Psoas muscle (tissue), 8 donors: ENCODE results near the gene INKA2. TPM values are rescaled to one million over a fixed set of nuclear protein-coding genes. Genes with fewer than 3 reads are reported as not detected.

Experiments used
- ATAC-seq, 4 donors: fragments of 200-7000 bp; cut with Tn5 transposase; one replicate each; pipeline ENCODE4 v1.9.1; 2020; ENCODE audit warnings: moderate library complexity in 3 of 4, mild to moderate bottlenecking in 2 of 4
- DNase-seq, 2 donors: peaks; one replicate each; pipeline ENCODE4 v3.0.0-alpha.2; 2020
- H3K27ac ChIP-seq: fragments of 200-600 bp; one replicate; pipeline ENCODE4 v1.8.0; 2022
- H3K27me3 ChIP-seq, 3 donors: fragments of 200-600 bp in 1 of 3; one replicate each; pipeline versions ENCODE4 v1.6.1 to v1.8.0; 2013 to 2022; ENCODE audit warnings: low read length in 2 of 3, mild to moderate bottlenecking in 2 of 3, moderate library complexity in 1 of 3; ENCODE audit not compliant: insufficient read depth in 3 of 3
- H3K36me3 ChIP-seq, 2 donors: fragments of 200-600 bp in 1 of 2; one replicate each; pipeline versions ENCODE4 v1.6.1 to v1.8.0; 2013 to 2022; ENCODE audit warnings: low read depth in 1 of 2, mild to moderate bottlenecking in 1 of 2, moderate library complexity in 1 of 2; ENCODE audit not compliant: insufficient read depth in 1 of 2
- H3K4me1 ChIP-seq: fragments of 200-600 bp; one replicate; pipeline ENCODE4 v1.8.0; 2022
- H3K4me3 ChIP-seq: fragments of 200-600 bp; one replicate; pipeline ENCODE4 v1.8.0; 2022; ENCODE audit warnings: mild to moderate bottlenecking
- H3K9me3 ChIP-seq: fragments of 200-600 bp; one replicate; pipeline ENCODE4 v1.8.0; 2022
- WGBS, 3 donors: extraction: QIAGEN DNeasy Blood & Tissue Kit; methylation state at CpG; one replicate each; pipeline versions ENCODE4 v1.1.6 to v1.1.7; 2013; 5-methylcytosine and 5-hydroxymethylcytosine counted together
- intact Hi-C, 2 donors: fragments of 100-400 bp; cut with DNase I; formaldehyde crosslinking; loops; one replicate each; pipeline versions ENCODE4 v1.11.0 to v1.14.2; 2022
- polyA plus RNA-seq, 3 donors: library from polyadenylated mRNA; stranded (reverse); fragments of 200-250 nt; gene quantifications; one replicate each; pipeline ENCODE4 v1.2.3, GENCODE V29; 2013
- total RNA-seq, 4 donors: library from RNA; stranded (reverse); fragmentation: NEBNext Ultra II Directional in 2 of 4; extraction: Animal tissue kit (Norgen Biotek cat#: 25700) in 2 of 4; gene quantifications; one replicate each; pipeline versions ENCODE4 v1.2.1 to v1.2.4, GENCODE V29; 2021 to 2023
- TF ChIP-seq, protein P1 (sequence below): fragments of 200-600 bp; IDR thresholded peaks from one replicate; pipeline ENCODE4 v1.8.0; 2022; ENCODE audit warnings: antibody characterized with exemption
- donor health status: healthy with polysubstance abuse.
- donor health status: DM: no; HTN: no; CAD: no; lungs with moderate emphysema.
- donor health status: Bipolar disorder and iron deficiency.
- donor health status: healthy.
- donor health status: DM: yes; HTN: yes; CAD: no.
- donor health status: DM: no; HTN: no; CAD: no.
- donor health status: DM: no; HTN: no; CAD: no.
- donor health status: DM: yes; HTN: yes; CAD: no.

INKA2 gene
- total and polyA plus RNA-seq, 7 donors, result 1.6 to 15.0 (median 7.4) TPM

DNA sequence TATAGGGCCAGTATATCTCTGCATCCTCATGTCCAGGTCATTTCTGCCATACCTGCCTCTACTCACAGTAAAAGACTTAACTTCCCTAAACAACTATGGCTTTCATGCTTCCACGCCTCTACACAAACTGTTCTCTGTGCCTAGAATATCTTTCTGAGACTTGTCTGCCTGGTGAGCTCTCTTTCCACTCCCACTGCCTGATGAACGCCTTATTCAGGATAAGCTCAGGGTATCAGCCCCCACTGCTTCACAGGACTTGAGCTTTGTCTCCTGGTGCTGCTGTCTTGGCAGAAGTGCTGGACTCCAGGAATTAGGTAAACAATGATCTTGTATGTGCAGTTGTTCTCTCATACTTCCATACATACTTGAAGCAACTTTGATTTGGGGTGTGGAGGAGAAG, 11.7 kb upstream of the INKA2 start:
- no peak for DNase-seq
- no peaks in the 10 kb centered on the region for H3K9me3 ChIP-seq
- no peak for ATAC-seq
- 83 to 87% (median 84%) methylated on average over 2 of the region's 2 CpGs for WGBS, 3 donors
- intact Hi-C loops, result no loop called here
- no peak overlapping the region for H3K27ac ChIP-seq
- H3K4me1 ChIP-seq, result peaks cover 25% of the 10 kb centered on the region
- no peaks in the 10 kb centered on the region for H3K36me3 ChIP-seq
- H3K27me3 ChIP-seq, result no peaks in the 10 kb centered on the region
- no peak overlapping the region for H3K4me3 ChIP-seq
- TF ChIP-seq, protein P1, sequence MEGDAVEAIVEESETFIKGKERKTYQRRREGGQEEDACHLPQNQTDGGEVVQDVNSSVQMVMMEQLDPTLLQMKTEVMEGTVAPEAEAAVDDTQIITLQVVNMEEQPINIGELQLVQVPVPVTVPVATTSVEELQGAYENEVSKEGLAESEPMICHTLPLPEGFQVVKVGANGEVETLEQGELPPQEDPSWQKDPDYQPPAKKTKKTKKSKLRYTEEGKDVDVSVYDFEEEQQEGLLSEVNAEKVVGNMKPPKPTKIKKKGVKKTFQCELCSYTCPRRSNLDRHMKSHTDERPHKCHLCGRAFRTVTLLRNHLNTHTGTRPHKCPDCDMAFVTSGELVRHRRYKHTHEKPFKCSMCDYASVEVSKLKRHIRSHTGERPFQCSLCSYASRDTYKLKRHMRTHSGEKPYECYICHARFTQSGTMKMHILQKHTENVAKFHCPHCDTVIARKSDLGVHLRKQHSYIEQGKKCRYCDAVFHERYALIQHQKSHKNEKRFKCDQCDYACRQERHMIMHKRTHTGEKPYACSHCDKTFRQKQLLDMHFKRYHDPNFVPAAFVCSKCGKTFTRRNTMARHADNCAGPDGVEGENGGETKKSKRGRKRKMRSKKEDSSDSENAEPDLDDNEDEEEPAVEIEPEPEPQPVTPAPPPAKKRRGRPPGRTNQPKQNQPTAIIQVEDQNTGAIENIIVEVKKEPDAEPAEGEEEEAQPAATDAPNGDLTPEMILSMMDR, result no peak

DNA sequence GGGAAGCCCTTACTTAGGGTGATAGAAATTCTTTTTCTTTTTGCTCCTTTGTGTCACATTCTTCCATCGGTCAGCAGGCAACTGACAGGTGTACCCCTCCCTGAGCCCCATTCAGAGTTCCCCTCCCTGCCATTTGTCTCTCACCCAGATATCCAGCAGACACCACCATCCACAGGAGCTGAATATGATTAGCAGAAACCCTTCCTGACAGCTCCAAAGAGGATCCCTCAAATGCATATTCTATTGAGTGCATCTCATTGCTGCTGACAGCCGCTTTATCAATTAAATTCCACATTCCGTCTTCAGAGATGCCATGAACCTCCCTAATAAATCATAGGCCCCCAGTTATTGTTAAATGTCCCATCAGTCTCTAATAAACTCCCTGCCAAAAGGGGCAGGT, 10.4 kb upstream of the INKA2 start:
- Histone ChIP-seq H3K4me3 (no peak overlapping the region), H3K9me3 (no peaks in the 10 kb centered on the region), H3K27me3 (no peaks in the 10 kb centered on the region), H3K4me1 (peaks cover 27% of the 10 kb centered on the region), H3K27ac (no peak overlapping the region), H3K36me3 (no peaks in the 10 kb centered on the region)
- intact Hi-C loops, result loop anchor here in 1 of 2 donors (2.0 kb wide), 1 partner anchor 35 kb away; no protein-coding TSS in a partner anchor
- TF ChIP-seq, protein P1, result no peak
- DNase-seq, result no peak
- no peak for ATAC-seq
- 76 to 93% (median 92%) methylated on average over 3 of the region's 3 CpGs for WGBS, 3 donors

DNA sequence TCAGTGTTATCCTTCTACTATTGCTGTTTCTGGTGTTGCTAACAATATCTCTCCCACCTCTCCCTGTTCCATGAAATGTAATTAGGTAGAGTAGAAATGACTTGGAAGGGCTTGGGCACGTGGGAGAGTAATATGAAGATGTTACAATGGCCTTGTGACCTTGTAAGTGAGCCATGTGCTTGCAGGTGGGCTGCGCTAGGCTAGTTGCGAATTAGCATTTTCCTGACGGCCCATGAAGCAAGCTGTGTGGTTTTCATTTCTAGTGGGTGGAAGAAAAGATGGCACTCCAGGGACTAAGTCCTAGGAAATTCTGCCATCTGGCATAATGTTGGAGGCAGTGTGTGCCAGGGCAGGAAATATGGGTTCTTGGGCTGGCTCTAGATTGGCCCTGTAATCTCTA, 8.8 kb upstream of the INKA2 start:
- H3K36me3 ChIP-seq, result no peaks in the 10 kb centered on the region
- peaks cover 22% of the 10 kb centered on the region for H3K4me1 ChIP-seq
- H3K4me3 ChIP-seq, result no peak overlapping the region
- intact Hi-C loops, result loop anchor here (2.0 kb wide), 1 partner anchor 33 kb away; no protein-coding TSS in a partner anchor
- TF ChIP-seq, protein P1, result no peak
- DNase-seq (no peak), ATAC-seq (no peak)
- no peaks in the 10 kb centered on the region for H3K27me3 ChIP-seq
- 74 to 85% (median 77%) methylated on average over 4 of the region's 4 CpGs for WGBS, 3 donors
- no peak overlapping the region for H3K27ac ChIP-seq
- H3K9me3 ChIP-seq, result no peaks in the 10 kb centered on the region

DNA sequence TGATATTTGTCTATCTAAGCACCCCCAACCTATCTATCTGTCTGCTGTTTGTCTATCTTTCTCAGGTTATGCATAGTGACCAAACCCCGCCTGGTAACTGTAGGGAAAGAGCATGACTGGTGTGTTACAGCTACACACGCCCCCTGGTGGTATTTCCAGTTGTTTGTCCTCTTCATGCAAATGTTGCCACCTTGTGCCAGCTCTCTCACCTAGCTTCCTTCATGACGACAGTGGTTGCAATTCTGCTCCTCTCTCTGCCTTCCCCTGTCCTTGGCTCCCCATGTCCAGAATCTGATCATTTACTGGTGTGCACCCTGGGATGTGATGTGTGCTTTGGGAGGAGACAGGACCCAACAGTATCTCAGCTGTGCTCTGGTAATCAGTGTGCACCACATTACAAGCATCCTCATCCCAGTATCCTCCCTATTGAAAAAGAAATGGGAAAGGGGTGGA, 8.1 kb upstream of the INKA2 start:
- no peak overlapping the region for H3K27ac ChIP-seq
- ATAC-seq (peak; percentile 69 to 89 (median 82)), DNase-seq (peak in 1 of 2 donors; percentile 31)
- no peaks in the 10 kb centered on the region for H3K36me3 ChIP-seq
- peaks cover 0 to 4% (median 0%) of the 10 kb centered on the region in 3 donors for H3K27me3 ChIP-seq
- peaks cover 22% of the 10 kb centered on the region for H3K4me1 ChIP-seq
- WGBS, 3 donors, result 36 to 48% (median 37%) methylated on average over 3 of the region's 3 CpGs
- TF ChIP-seq, protein P1, result peak; percentile 60
- intact Hi-C loops, result loop anchor here in 1 of 2 donors (2.0 kb wide), 1 partner anchor 33 kb away; no protein-coding TSS in a partner anchor
- no peak overlapping the region for H3K4me3 ChIP-seq
- no peaks in the 10 kb centered on the region for H3K9me3 ChIP-seq

DNA sequence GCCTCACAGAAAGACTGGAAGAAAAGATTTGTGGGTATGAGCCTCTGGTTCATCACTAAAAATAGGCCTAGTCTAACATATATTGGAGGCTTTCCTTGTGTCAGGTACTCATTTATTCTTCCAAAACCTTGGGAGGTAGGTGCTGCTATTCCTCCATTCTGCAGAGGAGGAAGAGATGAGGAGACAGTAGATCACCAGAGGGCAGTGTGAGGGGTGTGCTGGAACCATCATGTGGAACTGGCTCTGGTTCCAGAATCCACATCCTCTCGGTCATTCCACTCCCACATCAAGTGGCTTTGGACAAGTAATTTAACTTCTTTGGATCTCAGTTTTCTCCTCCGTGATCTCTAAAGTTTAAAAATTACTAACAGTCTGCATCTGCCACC, 7.4 kb upstream of the INKA2 start:
- Histone ChIP-seq H3K4me1 (peaks cover 22% of the 10 kb centered on the region), H3K27ac (peak overlapping the region; percentile 6)
- WGBS, 3 donors, result 65 to 86% (median 83%) methylated on average over 2 of the region's 2 CpGs

More for the DNA sequence above, 7.4 kb upstream of the INKA2 start:
- intact Hi-C loops, result loop anchor here in 1 of 2 donors (2.0 kb wide), 1 partner anchor 32 kb away; no protein-coding TSS in a partner anchor
- TF ChIP-seq, protein P1, result no peak
- no peak for ATAC-seq
- H3K4me3 ChIP-seq, result no peak overlapping the region
- no peaks in the 10 kb centered on the region for H3K36me3 ChIP-seq
- no peaks in the 10 kb centered on the region for H3K9me3 ChIP-seq
- DNase-seq, result no peak
- H3K27me3 ChIP-seq, result peaks cover 0 to 4% (median 0%) of the 10 kb centered on the region in 3 donors
